PC-3 (cell line): Measurements from ENCODE around the gene MYOCD.

Source experiments
- CTCF ChIP-seq: fragments of 300-600 bp; sonication (generic); conservative IDR thresholded peaks from 2 replicates; pipeline ENCODE4 v1.5.1; 2017; ENCODE audit warnings: antibody characterized with exemption, low read depth, mild to moderate bottlenecking, low read length
- EZH2 ChIP-seq: fragments of 300-600 bp; sonication (generic); IDR thresholded peaks from one replicate; pipeline ENCODE4 v1.6.1; 2017; ENCODE audit warnings: antibody characterized with exemption, mild to moderate bottlenecking, low read length; ENCODE audit not compliant: unreplicated experiment
- EZH2phosphoT487 ChIP-seq: fragments of 300-600 bp; sonication (generic); IDR thresholded peaks from 2 replicates; pipeline ENCODE4 v1.6.1; 2018; ENCODE audit warnings: mild to moderate bottlenecking, antibody characterized with exemption, low read length, borderline replicate concordance

- TF ChIP-seq CTCF: no peak
- TF ChIP-seq EZH2: no peak
- no peak for TF ChIP-seq EZH2phosphoT487
Observed at GRCh38 chr17:12693640-12694039, 27.9 kb downstream of the MYOCD start.
